NCI-H2081 treated with DMSO at 0.1 percent for 48 hours (cell line): Measurements from ENCODE around the gene ARMH3.
A peak's percentile ranks its signal among the peaks of the same experiment; 100 is the strongest.

Experiments
- DNase-seq: peaks from one replicate; lab custom pipeline; 2025; lab: John Stamatoyannopoulos, UW

Gene ARMH3

DNA sequence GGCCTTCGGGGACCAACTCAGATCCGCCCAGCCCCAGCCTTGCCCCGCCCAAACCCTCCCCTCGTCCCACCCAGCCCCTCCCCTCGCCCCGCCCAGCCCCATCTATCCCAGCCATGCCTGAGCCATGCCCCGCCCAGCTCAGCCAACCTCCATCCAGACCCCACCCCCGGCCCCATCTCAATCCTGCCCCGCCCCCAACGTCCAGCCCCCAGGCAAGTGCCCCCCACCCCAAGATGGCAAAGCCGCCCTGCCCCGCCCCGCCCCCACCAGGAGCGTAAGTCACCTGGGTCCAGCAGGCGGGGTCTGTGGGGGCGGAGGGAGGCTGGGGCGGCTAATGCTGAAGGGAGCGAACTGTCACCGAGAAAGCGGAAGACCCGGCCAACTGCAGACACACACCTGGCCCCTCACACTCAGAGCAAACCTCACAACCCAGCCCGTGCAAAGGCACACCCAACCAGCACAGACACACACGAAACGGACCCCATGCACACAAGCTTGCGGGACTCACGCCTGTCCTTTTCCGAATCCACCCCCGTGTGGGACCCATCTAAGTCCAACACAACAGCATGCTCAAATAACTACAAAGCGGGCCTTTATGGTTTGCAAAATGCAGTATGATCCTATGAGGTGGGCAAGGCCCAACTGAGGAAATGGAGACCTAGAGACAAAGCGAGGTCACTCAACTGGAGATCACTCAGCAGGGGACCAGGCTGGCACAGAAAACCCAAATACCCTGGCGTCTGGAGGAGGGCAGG lies 226.2 kb downstream of the ARMH3 start:
- no peak for DNase-seq

DNA sequence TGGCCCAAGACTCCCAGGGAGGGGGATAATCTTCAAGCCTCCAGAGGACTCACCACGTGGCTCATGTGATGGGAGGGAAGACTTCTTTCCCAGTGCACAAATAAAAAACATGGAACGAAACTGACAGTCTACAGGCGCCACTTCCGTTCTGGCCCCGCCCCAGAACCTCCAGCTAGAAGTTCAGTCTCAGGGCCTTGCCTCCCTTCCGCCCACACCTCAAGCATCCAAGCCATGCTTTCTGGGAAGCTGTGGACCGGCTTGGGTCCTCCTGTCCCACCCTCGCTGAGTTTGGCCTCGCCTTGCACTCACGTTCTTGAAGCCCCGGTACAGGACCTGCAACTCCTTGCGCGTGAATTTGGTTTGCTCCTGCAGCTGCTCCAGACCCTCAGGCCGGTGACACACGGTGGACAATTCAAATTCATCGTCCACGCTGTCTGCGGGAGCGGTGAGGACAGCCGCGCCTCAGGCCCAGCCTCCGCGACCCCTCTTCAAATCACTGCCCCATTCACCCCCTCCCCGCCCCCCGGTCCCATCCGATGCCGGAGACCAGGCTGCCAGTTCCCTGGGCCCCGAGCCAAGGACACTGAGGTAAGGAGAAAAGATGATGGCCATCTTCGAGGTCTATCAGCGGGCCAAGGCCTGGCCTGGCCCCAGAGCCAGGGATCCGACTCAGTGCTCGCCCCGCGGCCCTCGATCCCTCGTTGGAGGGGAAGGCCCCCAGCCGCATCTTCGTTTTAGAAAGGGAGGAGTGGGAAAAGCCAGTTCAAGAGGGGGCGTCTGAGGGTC lies 227.0 kb downstream of the ARMH3 start:
- no peak for DNase-seq

DNA sequence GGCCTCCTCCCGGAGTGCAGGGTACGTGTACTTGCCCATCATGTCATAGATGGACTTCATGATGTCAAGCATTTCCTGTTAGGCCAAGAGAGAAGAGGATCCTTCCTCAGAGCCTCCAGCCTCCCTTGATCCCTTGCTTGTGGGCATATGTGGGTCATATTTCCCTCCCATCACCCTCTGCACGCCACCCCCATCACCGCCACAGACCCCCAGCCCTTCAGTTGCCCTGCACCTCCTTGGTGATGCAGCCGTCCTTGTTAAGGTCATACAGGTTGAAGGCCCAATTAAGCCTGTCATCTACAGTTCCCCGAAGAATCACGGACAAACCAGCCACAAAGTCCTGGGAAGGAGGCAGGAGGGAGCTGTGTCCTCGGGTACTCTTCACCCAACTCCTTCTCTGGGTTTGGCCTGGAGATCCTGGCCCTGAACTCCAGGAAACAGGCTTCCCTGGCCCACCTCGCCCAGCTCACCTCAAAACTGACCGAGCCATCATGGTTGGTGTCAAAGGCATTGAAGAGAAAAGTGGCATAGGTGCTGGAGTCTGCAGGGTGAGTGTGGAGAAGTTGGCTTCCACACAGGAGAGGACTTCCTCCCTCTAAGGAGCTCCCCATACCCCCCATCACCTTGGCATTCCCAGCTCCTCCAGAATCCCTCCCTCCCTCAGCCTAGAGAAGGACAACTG lies 227.9 kb downstream of the ARMH3 start:
- DNase-seq, result no peak

DNA sequence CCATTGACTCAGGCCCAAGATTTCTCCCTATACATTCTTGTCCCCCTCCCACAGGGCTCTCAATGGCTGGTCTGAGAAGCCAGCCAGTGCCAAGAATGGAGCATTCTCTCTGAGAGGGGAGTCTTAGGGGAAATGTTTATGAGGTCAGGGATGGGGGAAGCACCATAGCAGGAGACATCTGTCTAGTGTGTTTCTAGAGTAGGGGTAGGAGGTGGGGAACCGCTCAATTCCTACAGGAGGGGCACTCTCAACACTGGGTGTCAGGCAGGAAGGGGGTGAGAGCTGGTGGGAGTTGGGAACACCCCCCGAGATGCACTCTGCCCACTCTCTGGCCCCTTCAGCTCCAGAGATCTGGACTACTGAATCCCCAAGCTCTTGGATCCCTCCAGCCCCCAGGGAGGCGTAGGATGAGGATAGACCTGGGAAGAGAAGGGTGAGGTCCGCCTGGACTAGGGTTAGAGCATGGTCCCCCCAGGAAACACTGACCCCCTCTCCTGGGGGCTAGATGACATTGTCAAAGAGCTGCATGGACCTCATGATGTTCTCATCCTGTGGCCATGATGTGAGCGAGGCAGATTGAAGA lies 229.0 kb downstream of the ARMH3 start:
- DNase-seq, result no peak

DNA sequence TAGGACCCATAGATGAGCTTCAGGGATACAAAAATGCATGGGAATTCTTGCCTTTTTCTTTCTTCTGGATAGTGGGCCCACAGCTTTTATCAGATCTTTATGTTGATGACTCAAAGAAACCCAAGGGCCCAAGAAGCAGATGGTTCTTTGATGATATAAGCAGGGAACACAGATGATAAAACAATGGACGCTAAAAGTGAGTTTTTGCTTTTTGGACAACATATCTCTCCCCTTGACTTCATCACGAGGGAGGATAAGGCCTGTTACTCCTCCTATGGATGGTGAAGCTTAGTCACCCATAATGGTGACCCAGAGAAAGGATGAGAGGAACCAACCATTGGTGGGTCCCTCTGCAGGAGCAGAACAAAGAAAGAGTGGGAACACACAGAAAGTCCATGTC lies 231.2 kb downstream of the ARMH3 start:
- DNase-seq, result no peak

DNA sequence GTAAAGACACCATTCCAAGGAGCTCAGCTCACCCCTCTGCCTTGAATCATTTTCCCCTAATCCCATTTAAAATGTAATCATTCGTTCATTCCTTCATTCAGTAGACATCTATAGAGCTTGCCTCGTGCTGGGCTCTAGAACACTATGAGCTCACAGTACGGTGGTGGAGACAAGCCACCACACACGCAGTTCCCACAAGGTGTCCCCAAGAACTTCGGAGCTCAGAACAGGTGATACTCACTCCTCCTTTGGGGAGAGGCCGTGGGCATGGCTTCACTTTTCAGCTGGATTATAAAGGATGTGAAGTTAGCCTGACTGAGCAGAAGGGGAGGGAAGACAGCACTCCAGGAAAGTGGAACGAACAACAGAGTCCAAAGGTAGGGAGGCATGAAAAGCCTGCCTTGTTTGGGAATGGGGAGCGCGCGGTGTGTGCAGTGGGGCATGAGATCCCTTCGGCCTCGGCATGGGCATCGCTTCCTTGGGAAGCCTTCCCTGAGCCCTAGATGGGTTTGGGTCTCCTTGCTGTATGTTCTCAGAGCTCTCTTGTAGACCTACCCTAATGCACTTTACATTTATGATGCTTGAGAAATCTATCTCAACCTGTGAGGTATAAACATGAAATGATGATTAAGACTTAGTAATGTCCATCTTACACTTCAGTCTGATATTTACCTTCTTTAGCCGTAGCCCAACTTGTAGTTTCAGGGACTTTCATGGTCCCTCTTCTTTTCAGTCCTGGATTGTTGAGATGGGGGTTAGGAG lies 236.9 kb downstream of the ARMH3 start:
- no peak for DNase-seq

DNA sequence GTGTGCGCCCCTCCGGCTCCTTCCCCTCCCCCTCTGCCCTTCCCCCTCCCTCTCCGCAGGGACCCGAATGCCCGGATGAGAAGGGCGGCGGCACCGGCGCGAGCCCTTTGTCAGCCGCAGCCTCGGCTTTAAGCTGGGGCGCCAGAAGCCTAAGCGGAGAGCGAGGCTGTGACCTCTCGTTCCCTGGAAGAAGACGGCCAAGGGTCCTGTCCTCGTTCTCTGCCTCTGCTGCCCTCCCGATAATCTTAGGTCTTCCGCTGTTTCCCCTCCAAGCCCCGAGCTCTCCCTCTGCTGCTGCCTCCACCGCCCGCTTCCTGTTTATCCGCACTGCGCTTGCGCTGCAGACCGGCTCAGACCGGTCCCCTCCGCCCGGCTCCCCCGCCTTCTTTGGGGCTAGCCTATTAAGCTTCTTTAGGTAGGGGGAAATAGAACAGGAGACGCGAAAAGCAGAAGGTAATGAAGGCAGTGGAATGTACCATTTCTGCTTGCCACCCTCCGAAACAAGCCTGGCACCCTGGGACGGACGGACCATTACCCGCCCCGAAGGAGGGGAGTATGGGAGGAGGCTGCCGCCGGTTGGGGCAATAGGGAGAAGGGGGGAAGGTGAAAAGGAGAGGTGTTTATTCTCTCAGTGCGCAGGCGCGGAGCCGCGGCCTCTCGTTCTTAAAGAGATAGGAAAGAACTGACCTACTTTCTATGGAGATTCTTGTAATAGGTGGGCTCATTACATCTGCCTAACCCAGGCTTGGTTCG lies 237.7 kb downstream of the ARMH3 start, which contains the start of gene OGA:
TSS of gene OGA (minus strand) at position 326 of the 753 bp plus-strand sequence. CDS start 422 bp downstream, outside the sequence.
- DNase-seq, result peak; percentile 91

DNA sequence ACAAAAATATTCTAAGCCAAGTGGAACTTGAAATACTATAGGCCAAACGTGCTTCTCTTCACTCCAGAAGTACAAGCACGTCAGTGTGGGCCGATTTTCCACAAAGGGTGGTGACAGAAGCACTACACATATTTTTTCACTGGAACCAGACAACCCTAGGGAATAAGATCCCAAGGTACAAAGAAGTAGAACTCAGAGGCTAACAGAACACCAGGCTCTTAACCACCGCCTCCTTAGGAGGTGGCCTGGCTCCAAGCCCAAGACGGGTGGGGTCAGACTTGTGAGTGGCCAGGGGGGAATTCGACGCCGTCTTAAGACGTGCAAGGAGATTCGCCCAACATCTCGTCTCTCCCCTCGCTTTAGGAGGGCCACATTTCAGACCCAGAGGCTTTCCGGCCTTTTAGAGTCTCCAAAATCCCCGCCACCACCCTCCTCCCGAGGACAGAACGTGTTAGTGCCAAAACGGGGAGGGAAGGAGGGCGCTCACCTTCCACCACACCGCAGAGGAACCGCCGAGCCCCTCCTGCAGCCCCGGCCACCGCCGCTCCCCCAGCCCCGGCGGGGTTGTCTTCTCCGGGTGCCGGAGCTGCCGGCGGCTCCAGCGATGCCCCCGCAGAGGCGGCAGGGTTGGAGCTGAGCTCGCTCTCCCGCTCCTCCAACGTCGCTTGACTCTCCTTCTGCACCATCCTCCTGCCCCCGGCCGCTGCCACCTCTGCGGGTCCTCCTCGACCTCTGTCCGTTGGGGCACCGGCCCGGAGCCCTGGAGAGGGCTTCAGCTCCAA lies 238.4 kb downstream of the ARMH3 start:
- no peak for DNase-seq

DNA sequence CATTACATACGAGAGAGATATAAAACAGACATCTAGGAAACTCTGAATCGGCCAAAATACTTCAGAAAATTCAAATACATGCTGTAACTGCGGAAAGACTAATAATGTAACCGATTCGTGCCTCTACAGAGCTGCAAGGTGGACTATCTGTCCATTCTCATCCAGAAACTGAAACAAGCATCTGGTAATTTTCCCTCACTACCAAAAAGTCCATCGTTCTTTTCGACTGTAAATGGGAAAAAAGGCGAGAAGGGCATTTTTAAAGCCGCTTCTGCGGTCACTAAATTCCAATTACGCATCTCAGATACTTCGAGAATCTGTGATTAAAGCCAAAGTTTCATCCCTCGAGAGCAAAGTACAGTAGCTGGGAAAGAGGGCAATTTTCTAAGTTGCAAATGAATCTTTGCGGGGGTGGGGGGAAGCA lies 239.0 kb downstream of the ARMH3 start:
- DNase-seq, result no peak

DNA sequence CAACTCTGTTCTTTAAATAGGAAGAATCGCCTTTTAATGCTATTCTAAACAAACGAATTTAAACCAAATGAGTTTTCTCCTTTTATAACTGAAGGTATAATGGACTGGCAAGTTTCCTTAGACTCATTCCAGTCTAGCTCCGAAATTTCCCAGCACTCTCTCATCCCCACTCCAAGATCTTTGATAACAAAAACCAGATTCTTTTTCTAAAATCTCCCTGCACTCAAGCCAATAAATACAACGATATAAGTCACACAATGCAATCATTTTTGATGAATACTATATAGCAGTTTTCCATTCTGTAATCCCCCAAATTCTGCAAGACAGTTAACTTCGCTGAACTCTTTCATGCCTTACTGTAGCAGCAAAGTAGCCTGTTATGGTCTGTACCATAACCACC lies 239.6 kb downstream of the ARMH3 start:
- DNase-seq, result no peak

DNA sequence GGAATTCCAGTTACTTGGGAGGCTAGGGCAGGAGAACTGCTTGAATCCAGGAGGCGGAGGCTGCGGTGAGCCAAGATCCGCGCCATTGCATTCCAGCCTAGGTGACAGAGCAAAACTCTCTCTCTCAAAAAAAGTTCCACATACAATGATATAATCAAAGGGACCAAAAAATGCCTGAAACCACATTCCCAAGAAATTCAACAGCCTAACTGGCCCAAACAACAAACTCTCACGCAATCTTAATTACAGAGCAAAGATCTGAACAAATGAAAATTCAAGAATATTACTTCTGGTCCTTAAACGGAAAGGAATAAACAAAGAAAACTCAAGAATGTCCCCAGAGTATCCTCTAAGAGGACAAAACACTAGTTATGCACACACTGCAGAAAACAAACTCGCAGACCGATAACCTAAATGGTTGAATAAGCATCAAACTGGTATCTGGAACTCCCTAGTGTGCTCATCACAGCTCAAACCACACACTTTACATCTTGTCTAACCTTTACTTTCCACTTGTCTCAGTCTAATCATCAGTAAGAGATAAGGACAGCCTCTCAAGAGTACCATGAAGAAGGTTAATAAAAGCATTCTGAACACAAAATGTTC lies 241.4 kb downstream of the ARMH3 start:
- no peak for DNase-seq

DNA sequence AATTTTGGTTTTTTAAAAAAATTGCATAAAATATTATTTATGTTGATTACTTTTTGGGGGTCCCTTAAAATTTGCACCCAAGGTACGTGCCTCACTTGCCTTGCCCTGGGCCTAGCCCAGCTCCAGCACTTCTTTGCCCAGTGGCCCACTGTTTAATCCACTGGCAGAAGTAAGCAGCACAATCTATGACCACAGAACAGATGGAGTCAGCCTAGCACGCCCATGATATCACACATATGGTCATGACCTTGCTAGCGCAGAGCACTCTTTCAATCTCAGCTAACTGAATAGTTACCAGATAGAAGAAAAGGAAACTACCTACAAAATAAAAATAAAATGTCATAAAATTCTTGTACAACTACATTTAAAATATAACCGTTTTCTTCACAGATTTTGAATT lies 243.4 kb downstream of the ARMH3 start:
- no peak for DNase-seq

DNA sequence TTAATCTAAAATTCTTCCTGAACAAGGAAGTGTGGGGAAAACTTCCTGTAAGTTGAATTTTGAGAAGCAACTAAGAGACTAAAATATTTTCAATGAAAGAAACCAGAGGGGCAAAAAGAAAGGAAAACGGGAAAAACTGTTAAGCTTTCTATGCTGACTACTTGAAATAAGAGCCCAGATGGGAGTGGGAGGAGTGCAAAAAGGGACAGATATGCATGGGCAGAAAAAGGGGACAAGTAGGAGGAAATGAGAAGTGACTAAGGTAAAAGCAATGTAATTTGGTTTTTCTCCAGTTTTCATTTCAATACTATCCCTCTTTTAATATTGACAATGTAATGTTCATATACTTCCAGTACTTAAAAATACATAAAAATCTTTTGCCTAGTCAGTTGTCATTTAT lies 248.8 kb downstream of the ARMH3 start:
- DNase-seq, result no peak

DNA sequence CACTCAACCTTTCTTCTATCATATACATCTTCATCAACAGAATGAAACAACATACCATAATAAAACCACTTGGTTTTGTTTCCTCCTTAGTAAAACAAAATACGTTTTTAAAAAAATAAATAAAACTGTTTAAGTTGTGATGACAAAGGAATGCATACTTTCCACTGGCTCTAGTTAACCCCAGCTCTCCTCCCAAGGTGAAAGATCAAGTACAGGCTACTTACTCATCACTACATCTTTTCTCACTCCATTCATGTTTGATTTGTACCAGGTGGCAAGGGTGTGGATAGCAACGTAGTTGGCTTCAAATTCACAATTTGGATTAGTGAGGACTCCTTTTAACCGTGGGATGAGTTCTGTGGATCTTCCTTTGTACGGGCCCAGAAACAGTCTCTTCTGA lies 252.5 kb downstream of the ARMH3 start:
- no peak for DNase-seq

DNA sequence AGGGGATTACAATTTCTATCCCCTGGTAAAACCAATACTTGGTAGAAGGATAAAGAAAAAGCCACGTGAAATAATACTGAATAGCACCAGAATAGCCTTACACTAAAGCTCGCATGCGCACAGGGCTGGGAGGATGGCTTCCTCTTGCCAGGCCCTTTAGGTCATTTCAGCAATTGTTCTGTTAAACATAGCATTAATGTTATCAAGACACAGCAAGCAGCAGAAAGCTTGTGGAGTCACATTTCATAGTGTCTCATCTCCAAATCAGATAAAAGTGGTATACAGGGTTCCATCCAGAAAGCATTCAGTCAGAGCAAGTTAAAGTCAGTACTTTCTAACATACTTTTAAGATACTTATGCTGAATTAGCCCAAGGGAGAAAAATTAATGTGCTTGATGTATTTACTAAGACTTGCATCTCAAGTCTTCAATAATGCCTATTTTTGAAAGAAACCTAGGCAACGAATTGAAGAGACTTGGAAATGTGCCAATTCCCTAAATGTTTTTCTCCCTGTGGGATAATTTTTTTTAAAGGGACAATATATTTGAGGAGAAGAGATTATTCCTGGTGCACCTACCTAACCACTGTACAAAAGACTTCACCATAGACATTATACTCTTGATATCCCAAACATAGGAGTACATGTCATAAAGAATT lies 258.4 kb downstream of the ARMH3 start:
- DNase-seq, result no peak
